Loucy (cell line): Measurements from ENCODE around the gene HIF1AN.

Experiments used
- H2AFZ ChIP-seq: fragments of 200-600 bp; sonication (generic); 2 replicates; pipeline ENCODE4 v1.6.0; 2016; ENCODE audit warnings: antibody characterized with exemption, mild to moderate bottlenecking, low read length, moderate library complexity
- H3F3A ChIP-seq: fragments of 200-600 bp; 2 replicates; pipeline ENCODE4 v1.6.0; 2016; ENCODE audit warnings: antibody characterized with exemption, low read depth, mild to moderate bottlenecking
- H3K27me3 ChIP-seq: fragments of 200-600 bp; sonication (generic); 2 replicates; pipeline ENCODE4 v1.6.1; 2014; ENCODE audit warnings: low read length, mild to moderate bottlenecking; ENCODE audit not compliant: insufficient read depth, poor library complexity, severe bottlenecking
- H3K36me3 ChIP-seq: fragments of 200-600 bp; sonication (generic); 2 replicates; pipeline ENCODE4 v1.6.1; 2016; ENCODE audit warnings: low read length; ENCODE audit not compliant: insufficient read depth
- H3K4me1 ChIP-seq: fragments of 200-600 bp; sonication (generic); 2 replicates; pipeline ENCODE4 v1.5.1; 2014; ENCODE audit warnings: low read length, mild to moderate bottlenecking; ENCODE audit not compliant: insufficient read depth, poor library complexity, severe bottlenecking
- H3K4me2 ChIP-seq: fragments of 200-600 bp; sonication (generic); 2 replicates; pipeline ENCODE4 v1.6.0; 2014; ENCODE audit warnings: antibody characterized with exemption, low read length, low read depth, mild to moderate bottlenecking; ENCODE audit not compliant: poor library complexity, severe bottlenecking
- H3K4me3 ChIP-seq: fragments of 200-600 bp; sonication (generic); 2 replicates; pipeline ENCODE4 v1.5.1; 2014; ENCODE audit warnings: low read length, mild to moderate bottlenecking, mixed read lengths; ENCODE audit not compliant: poor library complexity, severe bottlenecking
- H3K79me2 ChIP-seq: fragments of 200-600 bp; sonication (generic); 2 replicates; pipeline ENCODE4 v1.6.1; 2014; ENCODE audit warnings: low read length; ENCODE audit not compliant: insufficient read depth
- H3K9ac ChIP-seq: fragments of 200-600 bp; sonication (generic); 2 replicates; pipeline ENCODE4 v1.6.0; 2014; ENCODE audit warnings: mild to moderate bottlenecking, low read depth, low read length, moderate library complexity; ENCODE audit not compliant: poor library complexity, severe bottlenecking
- H3K9me2 ChIP-seq: fragments of 200-600 bp; sonication (generic); replicated peaks from 2 replicates; pipeline ENCODE4 v1.6.1; 2016; ENCODE audit warnings: low read depth, low read length, mixed read lengths
- H3K9me3 ChIP-seq: fragments of 200-600 bp; sonication (generic); 2 replicates; pipeline ENCODE4 v1.6.1; 2014; ENCODE audit warnings: mild to moderate bottlenecking, antibody characterized with exemption, low read length, low read depth; ENCODE audit not compliant: insufficient read depth
- H4K20me1 ChIP-seq: fragments of 200-600 bp; sonication (generic); 2 replicates; pipeline ENCODE4 v1.6.0; 2014; ENCODE audit warnings: antibody characterized with exemption, low read length, mild to moderate bottlenecking; ENCODE audit not compliant: insufficient read depth, poor library complexity, severe bottlenecking
- EZH2phosphoT487 ChIP-seq: fragments of 200-600 bp; IDR thresholded peaks from 2 replicates; pipeline ENCODE4 v1.6.1; 2018; ENCODE audit warnings: antibody characterized with exemption, mild to moderate bottlenecking, moderate library complexity, borderline replicate concordance
- TF ChIP-seq, protein P1 (sequence below): fragments of 200-600 bp; sonication (generic); conservative IDR thresholded peaks from 2 replicates; pipeline ENCODE4 v1.5.1; 2014; ENCODE audit warnings: mild to moderate bottlenecking, antibody characterized with exemption, low read length

The HIF1AN gene

DNA sequence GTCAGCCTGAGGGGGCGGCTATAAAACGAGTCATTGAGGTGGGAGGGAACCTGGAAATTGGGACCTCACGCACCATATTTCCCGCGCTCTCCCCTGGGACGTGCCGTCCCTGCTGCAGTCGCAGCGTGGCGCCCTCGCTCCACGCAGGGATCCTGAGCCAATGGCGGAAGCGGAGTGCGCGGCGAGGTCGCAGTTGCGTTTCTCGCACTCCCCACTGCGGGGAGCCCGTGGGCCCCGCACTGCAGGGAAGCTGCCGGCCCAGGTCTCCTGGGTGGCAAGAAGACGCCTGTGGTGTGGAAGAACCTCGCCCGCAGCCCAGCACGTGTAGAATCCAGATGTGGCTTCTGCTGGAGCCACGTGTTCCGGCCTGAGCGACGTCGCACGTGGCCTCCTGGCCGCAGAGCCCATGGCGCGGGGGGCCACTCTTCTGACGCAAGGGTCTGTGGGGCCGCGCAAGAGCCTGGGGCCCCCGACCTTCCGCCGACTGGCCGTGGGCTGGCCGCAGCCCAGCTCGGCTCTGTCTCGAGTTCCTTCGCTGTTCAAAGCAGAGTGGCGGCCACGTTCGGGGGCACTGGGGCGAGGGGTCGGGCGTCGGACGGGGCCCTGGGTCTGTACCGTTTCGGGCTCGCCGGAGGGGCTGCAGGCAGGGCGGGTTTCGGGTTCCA is 26.4 kb downstream of the HIF1AN start:
- H3K79me2 ChIP-seq = no peaks in the 10 kb centered on the region
- H3K36me3 ChIP-seq = no peaks in the 10 kb centered on the region
- H3F3A ChIP-seq = no peaks in the 10 kb centered on the region
- H3K4me3 ChIP-seq = no peak overlapping the region
- no peak overlapping the region for H2AFZ ChIP-seq
- no peak for TF ChIP-seq EZH2phosphoT487
- TF ChIP-seq, protein P1, sequence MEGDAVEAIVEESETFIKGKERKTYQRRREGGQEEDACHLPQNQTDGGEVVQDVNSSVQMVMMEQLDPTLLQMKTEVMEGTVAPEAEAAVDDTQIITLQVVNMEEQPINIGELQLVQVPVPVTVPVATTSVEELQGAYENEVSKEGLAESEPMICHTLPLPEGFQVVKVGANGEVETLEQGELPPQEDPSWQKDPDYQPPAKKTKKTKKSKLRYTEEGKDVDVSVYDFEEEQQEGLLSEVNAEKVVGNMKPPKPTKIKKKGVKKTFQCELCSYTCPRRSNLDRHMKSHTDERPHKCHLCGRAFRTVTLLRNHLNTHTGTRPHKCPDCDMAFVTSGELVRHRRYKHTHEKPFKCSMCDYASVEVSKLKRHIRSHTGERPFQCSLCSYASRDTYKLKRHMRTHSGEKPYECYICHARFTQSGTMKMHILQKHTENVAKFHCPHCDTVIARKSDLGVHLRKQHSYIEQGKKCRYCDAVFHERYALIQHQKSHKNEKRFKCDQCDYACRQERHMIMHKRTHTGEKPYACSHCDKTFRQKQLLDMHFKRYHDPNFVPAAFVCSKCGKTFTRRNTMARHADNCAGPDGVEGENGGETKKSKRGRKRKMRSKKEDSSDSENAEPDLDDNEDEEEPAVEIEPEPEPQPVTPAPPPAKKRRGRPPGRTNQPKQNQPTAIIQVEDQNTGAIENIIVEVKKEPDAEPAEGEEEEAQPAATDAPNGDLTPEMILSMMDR = no peak
- H3K4me1 ChIP-seq = peaks cover 9% of the 10 kb centered on the region
- H4K20me1 ChIP-seq = no peaks in the 10 kb centered on the region
- H3K9me2 ChIP-seq = no peaks in the 10 kb centered on the region
- H3K4me2 ChIP-seq = no peak overlapping the region
- no peaks in the 10 kb centered on the region for H3K9me3 ChIP-seq
- no peaks in the 10 kb centered on the region for H3K27me3 ChIP-seq
- no peak overlapping the region for H3K9ac ChIP-seq

DNA sequence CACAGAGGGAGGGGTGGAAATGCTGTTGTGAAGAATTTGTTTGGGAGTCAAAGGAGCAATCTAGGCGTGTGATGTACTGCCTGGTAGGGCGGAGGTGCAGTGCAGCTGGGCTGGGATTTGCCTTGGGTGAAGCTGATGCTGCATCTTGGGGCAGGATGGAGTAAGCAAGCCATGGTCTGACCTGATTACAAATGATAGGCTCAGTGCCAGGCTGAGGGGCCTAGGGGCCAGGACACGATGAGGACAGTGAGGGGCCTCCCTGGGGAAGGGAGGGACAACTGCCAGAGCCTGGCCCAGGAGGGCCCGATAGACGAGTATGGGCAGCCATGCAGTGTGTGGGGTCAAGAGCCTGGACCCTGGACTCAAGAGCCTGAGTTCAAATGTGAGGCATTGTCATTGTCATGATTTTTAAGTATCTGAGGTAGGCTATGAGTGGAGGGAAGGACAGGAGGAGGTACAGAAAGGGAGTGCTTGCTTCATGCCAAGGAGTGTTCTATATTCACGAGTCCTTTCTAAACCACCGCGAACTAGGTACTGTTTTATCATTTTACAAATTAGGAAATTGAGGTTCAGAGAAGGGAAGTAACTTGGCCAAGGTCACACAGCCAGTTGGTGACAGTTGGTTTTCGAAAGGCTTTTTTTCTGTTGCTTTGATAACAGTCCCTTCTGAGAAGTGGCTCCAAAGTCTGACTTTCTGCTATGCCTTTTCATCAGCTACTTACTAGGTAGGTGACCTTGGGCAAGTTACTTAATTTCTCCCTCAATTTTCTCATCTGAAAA is 29.7 kb downstream of the HIF1AN start:
- Histone ChIP-seq H2AFZ (no peak overlapping the region), H3K36me3 (no peaks in the 10 kb centered on the region), H3K9me2 (no peaks in the 10 kb centered on the region), H3K27me3 (no peaks in the 10 kb centered on the region), H3K4me2 (no peak overlapping the region), H3K4me1 (peaks cover 9% of the 10 kb centered on the region), H3F3A (no peaks in the 10 kb centered on the region), H4K20me1 (no peaks in the 10 kb centered on the region), H3K9ac (no peak overlapping the region), H3K79me2 (no peaks in the 10 kb centered on the region), H3K4me3 (no peak overlapping the region), H3K9me3 (no peaks in the 10 kb centered on the region)
- no peak for TF ChIP-seq EZH2phosphoT487

DNA sequence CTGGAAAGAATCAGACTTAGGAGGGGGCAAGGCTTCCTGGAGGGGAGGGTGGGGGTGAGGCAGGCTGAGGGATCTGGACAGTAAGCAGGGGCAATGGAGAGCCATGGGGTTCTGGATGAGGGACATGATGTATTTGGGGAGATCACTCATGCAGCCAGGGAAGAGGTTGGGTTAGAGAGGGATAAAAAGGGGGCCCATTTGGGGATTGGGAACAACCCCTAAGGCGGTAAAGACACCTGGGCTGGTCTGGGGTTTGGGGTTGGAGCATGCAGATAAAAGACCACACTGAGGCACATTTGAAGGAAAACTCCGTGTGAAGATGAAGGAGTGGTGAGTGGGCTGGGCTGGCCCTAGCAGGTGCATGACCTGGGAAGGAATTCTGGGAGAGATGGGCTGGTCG is 30.8 kb downstream of the HIF1AN start:
- Histone ChIP-seq H3K4me1 (peaks cover 9% of the 10 kb centered on the region), H3K79me2 (no peaks in the 10 kb centered on the region), H4K20me1 (no peaks in the 10 kb centered on the region), H3K36me3 (no peaks in the 10 kb centered on the region), H3K27me3 (no peaks in the 10 kb centered on the region), H3K9me2 (no peaks in the 10 kb centered on the region), H3K9me3 (no peaks in the 10 kb centered on the region), H3F3A (no peaks in the 10 kb centered on the region), H3K4me2 (no peak overlapping the region), H3K4me3 (no peak overlapping the region), H2AFZ (no peak overlapping the region), H3K9ac (no peak overlapping the region)
- TF ChIP-seq EZH2phosphoT487 = no peak
- TF ChIP-seq, protein P1 = no peak
